ENCODE data around the gene FMOD. TPM values are rescaled to one million over a fixed set of nuclear protein-coding genes. Genes with fewer than 3 reads are reported as not detected.
A peak's percentile ranks its signal among the peaks of the same experiment; 100 is the strongest.

Gene FMOD
- total RNA-seq, 1 experiment from 2014 or later: 0.69 TPM

DNA sequence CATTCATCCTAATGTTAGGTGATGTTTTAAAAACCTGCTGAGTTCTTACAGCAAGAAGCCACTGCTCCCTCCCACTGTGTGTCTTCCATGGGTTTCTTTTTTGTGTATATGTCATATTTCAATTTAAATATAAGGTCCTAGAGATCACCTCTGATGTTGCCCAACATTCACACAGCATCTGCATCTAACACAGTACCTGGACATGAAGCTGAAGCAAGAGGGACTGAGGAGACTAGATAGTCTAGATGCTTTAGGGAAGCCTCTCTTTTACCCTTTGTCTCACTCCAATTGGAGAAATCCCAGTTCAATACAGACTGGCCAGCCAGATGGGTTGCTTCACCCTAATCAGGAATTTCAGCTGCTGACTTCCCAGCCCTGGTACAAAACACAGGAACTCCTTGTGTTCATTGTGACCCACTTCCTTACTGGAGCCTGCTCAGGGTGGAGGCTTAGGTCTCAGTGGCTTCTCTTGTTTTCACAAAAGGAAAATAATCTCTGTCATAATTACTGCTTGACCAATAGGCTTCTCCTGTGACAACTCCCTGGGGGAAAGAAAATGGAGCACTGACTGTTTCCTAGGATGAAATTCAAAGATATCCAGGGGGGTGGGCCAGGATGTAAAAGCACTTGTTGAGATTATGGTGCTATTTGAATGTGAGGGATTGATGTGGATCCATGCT lies 28.3 kb downstream of the FMOD start:
- TF ChIP-seq EZH2 (IDR thresholded peaks at IDR 0.05; ENCODE audit: borderline replicate concordance, low read depth, low read length, poor library complexity, severe bottlenecking): no peak
- TF ChIP-seq, protein P1, sequence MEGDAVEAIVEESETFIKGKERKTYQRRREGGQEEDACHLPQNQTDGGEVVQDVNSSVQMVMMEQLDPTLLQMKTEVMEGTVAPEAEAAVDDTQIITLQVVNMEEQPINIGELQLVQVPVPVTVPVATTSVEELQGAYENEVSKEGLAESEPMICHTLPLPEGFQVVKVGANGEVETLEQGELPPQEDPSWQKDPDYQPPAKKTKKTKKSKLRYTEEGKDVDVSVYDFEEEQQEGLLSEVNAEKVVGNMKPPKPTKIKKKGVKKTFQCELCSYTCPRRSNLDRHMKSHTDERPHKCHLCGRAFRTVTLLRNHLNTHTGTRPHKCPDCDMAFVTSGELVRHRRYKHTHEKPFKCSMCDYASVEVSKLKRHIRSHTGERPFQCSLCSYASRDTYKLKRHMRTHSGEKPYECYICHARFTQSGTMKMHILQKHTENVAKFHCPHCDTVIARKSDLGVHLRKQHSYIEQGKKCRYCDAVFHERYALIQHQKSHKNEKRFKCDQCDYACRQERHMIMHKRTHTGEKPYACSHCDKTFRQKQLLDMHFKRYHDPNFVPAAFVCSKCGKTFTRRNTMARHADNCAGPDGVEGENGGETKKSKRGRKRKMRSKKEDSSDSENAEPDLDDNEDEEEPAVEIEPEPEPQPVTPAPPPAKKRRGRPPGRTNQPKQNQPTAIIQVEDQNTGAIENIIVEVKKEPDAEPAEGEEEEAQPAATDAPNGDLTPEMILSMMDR (conservative IDR thresholded peaks at IDR 0.05; ENCODE audit: low read depth, low read length): no peak
- no peak overlapping the region for H3K4me3 ChIP-seq (ENCODE audit: low read depth, low read length, poor library complexity, severe bottlenecking)
- no peaks in the 10 kb centered on the region for H3K27me3 ChIP-seq (replicated peaks; ENCODE audit: insufficient read depth, low read depth, low read length, poor library complexity)
- no peaks in the 10 kb centered on the region for H3K36me3 ChIP-seq (ENCODE audit: insufficient read depth, low read length, poor library complexity, severe bottlenecking)
- intact Hi-C loops (cut with micrococcal nuclease; ENCODE audit: unreplicated experiment): no loop called here
- BruUV-seq (replicated peaks): no TSS peak
- POLR2A ChIA-PET (ENCODE audit: low non-redundant PET): interaction anchor here (0.8 kb wide), 1 partner anchor 15 kb away, joined by 4 read pairs; no protein-coding TSS in a partner anchor
- CTCF ChIA-PET: no interaction called here
- H3K9me3 ChIP-seq (ENCODE audit: low read depth, low read length, poor library complexity, severe bottlenecking): no peaks in the 10 kb centered on the region
- no peak for DNase-seq (ENCODE audit: low spot score)
- H3K27ac ChIP-seq (ENCODE audit: low read depth, low read length, poor library complexity, severe bottlenecking): no peak overlapping the region
- peaks cover 50% of the 10 kb centered on the region for H3K4me1 ChIP-seq (ENCODE audit: insufficient read depth, low read length, poor library complexity, severe bottlenecking)

DNA sequence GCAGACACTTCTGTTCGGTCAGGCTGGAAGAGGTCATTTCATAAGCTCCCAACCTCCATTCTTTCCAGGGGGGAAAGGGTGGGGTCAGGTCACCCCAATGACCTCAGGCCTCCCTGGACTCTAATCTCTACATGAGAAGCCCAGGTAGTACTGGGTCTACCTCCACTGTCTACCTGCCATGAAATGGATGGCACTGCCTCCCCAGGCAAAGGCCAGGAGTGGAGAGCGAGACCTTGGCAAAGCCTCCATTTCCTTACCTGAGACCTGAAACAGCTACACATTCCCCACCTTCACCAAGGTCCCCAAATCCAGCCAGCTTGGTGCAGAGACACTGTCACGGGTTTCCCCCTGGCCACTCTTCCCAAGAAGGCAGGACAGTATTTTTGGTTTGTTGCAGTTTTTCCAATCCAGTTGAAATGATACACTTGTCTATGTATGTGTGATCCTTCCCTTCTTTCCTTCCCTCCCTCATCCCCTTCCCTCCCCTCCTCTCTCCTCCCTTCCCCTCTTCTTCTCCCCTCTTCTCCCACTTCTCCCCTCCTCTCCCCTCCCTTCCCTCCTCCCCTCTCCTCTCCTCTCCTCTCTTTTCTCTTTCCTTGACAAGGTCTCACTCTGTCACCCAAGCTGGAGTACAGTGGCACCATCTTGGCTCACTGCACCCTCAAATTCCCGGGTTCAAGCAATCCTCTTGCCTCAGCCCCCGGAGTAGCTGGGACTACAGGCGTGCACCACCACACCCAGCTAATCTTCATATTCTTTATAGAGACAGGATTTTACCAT lies 29.5 kb downstream of the FMOD start:
- no peaks in the 10 kb centered on the region for H3K36me3 ChIP-seq (ENCODE audit: insufficient read depth, low read length, poor library complexity, severe bottlenecking)
- no peak for DNase-seq (ENCODE audit: low spot score)
- no peak overlapping the region for H3K27ac ChIP-seq (ENCODE audit: low read depth, low read length, poor library complexity, severe bottlenecking)
- peaks cover 46% of the 10 kb centered on the region for H3K4me1 ChIP-seq (ENCODE audit: insufficient read depth, low read length, poor library complexity, severe bottlenecking)
- ChIA-PET POLR2A (ENCODE audit: low non-redundant PET) (interaction anchor here (0.8 kb wide), 1 partner anchor 14 kb away, joined by 4 read pairs; no protein-coding TSS in a partner anchor), CTCF (interaction anchor here (0.6 kb wide), 1 partner anchor 18 kb away, joined by 6 read pairs; no protein-coding TSS in a partner anchor)
- no peaks in the 10 kb centered on the region for H3K27me3 ChIP-seq (replicated peaks; ENCODE audit: insufficient read depth, low read depth, low read length, poor library complexity)
- no peaks in the 10 kb centered on the region for H3K9me3 ChIP-seq (ENCODE audit: low read depth, low read length, poor library complexity, severe bottlenecking)
- intact Hi-C loops (cut with micrococcal nuclease; ENCODE audit: unreplicated experiment): no loop called here
- no peak overlapping the region for H3K4me3 ChIP-seq (ENCODE audit: low read depth, low read length, poor library complexity, severe bottlenecking)
- TF ChIP-seq, protein P1 (conservative IDR thresholded peaks at IDR 0.05; ENCODE audit: low read depth, low read length): no peak
- TF ChIP-seq EZH2 (IDR thresholded peaks at IDR 0.05; ENCODE audit: borderline replicate concordance, low read depth, low read length, poor library complexity, severe bottlenecking): no peak
- no TSS peak for BruUV-seq (replicated peaks)

DNA sequence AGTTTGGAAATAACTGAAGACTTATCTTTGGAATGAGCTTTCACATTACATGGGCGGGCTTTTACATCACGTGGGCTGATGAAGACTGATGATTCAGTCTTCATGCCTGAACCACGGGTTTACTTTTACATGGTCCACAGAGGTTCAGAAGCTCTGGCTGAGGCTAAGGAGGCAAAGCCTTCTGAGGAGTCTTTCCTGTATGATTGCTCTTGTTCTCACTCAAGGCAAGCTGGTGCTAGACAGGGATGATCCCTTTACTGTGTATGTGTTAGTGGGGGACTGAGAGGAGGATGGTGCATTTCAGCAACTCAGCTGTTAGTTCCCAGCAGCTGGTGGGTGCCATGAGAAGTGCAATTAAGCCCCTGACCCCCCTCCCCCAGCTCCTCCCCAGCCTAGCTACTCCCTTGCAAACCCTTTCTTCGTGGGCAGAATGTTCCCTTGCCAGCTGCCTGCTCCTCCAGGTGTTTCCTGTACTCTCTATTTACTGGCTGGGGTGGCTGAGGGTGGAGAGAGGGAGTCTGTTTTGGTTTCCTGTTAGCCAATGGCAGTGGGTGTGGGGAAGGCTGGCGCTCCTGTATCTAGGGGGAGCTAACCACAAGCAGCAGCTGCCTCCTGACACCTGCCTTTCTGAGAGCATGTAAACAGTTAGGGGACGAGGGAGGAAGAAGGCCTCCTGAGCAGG lies 30.2 kb downstream of the FMOD start:
- DNase-seq (ENCODE audit: low spot score): peak; percentile 40

More for the DNA sequence above, 30.2 kb downstream of the FMOD start:
- intact Hi-C loops (cut with micrococcal nuclease; ENCODE audit: unreplicated experiment): no loop called here
- H3K27ac ChIP-seq (ENCODE audit: low read depth, low read length, poor library complexity, severe bottlenecking): peak overlapping the region; percentile 44
- no peaks in the 10 kb centered on the region for H3K36me3 ChIP-seq (ENCODE audit: insufficient read depth, low read length, poor library complexity, severe bottlenecking)
- H3K9me3 ChIP-seq (ENCODE audit: low read depth, low read length, poor library complexity, severe bottlenecking): no peaks in the 10 kb centered on the region
- CTCF ChIA-PET: interaction anchor here (0.6 kb wide), 1 partner anchor 18 kb away, joined by 6 read pairs; no protein-coding TSS in a partner anchor
- no peak for TF ChIP-seq EZH2 (IDR thresholded peaks at IDR 0.05; ENCODE audit: borderline replicate concordance, low read depth, low read length, poor library complexity, severe bottlenecking)
- TF ChIP-seq, protein P1 (conservative IDR thresholded peaks at IDR 0.05; ENCODE audit: low read depth, low read length): no peak
- peaks cover 40% of the 10 kb centered on the region for H3K4me1 ChIP-seq (ENCODE audit: insufficient read depth, low read length, poor library complexity, severe bottlenecking)
- no TSS peak for BruUV-seq (replicated peaks)
- H3K27me3 ChIP-seq (replicated peaks; ENCODE audit: insufficient read depth, low read depth, low read length, poor library complexity): no peaks in the 10 kb centered on the region
- H3K4me3 ChIP-seq (ENCODE audit: low read depth, low read length, poor library complexity, severe bottlenecking): no peak overlapping the region
- POLR2A ChIA-PET (ENCODE audit: low non-redundant PET): no interaction called here

Measured in A673 (cell line).